Stimulated activated CD4-positive, alpha-beta T cell treated with anti-CD3 and anti-CD28 coated beads, TNF-alpha, amount 100 ng/mL, for 48 hours (primary cell): ENCODE data around the gene PLEKHG4.

ENCODE experiments used
- DNase-seq, 3 donors: peaks; one replicate each; pipeline ENCODE4 v3.0.0-alpha.2; 2020; ENCODE audit warnings: low read depth in 3 of 3

Gene PLEKHG4, protein sequence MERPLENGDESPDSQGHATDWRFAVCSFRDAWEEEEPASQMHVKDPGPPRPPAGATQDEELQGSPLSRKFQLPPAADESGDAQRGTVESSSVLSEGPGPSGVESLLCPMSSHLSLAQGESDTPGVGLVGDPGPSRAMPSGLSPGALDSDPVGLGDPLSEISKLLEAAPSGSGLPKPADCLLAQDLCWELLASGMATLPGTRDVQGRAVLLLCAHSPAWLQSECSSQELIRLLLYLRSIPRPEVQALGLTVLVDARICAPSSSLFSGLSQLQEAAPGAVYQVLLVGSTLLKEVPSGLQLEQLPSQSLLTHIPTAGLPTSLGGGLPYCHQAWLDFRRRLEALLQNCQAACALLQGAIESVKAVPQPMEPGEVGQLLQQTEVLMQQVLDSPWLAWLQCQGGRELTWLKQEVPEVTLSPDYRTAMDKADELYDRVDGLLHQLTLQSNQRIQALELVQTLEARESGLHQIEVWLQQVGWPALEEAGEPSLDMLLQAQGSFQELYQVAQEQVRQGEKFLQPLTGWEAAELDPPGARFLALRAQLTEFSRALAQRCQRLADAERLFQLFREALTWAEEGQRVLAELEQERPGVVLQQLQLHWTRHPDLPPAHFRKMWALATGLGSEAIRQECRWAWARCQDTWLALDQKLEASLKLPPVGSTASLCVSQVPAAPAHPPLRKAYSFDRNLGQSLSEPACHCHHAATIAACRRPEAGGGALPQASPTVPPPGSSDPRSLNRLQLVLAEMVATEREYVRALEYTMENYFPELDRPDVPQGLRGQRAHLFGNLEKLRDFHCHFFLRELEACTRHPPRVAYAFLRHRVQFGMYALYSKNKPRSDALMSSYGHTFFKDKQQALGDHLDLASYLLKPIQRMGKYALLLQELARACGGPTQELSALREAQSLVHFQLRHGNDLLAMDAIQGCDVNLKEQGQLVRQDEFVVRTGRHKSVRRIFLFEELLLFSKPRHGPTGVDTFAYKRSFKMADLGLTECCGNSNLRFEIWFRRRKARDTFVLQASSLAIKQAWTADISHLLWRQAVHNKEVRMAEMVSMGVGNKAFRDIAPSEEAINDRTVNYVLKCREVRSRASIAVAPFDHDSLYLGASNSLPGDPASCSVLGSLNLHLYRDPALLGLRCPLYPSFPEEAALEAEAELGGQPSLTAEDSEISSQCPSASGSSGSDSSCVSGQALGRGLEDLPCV

DNA sequence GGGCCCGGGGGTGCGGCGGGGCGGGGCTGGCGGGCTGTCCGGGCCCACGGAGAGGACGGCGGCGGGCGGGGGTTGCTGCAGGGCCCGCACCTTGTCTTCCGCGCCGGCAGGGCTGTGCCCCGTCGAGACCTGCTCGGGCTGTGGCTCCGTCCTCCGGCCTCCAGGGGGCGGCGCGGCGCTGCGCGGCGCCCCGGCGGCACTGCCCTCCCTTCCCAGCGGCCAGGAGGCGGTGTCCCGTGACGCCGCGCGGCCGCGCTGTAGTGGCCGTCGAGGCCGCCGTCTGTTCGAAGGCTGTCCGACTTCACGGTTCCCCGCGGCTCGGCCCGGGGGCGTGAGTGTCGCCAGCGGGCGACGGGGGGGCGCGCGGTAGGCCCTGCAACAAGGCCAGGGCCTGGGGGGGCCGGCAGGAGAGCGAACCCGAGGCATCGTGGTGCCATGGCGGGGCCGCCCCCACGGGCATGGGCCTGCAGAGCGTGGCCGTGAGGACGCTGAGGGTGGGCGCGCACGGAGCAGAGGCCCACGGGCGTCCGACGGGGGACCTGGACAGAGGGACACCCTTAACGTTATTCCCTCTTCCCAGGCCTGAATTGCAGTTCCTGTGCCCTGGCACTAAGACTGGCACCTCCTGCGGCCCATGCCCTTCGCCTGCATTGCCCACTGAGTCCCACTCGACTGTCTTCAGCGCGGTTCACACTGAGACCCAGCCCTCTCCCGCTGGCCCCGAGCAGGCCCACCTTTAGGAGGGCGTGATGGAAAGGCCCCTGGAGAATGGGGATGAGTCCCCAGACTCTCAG, at the start of gene PLEKHG4:
Gene PLEKHG4 (plus strand): TSS at position 237 of the 794 bp plus-strand sequence. CDS start 513 bp downstream, at position 750.
- DNase-seq, result peak; percentile 75 to 79 (median 76)

DNA sequence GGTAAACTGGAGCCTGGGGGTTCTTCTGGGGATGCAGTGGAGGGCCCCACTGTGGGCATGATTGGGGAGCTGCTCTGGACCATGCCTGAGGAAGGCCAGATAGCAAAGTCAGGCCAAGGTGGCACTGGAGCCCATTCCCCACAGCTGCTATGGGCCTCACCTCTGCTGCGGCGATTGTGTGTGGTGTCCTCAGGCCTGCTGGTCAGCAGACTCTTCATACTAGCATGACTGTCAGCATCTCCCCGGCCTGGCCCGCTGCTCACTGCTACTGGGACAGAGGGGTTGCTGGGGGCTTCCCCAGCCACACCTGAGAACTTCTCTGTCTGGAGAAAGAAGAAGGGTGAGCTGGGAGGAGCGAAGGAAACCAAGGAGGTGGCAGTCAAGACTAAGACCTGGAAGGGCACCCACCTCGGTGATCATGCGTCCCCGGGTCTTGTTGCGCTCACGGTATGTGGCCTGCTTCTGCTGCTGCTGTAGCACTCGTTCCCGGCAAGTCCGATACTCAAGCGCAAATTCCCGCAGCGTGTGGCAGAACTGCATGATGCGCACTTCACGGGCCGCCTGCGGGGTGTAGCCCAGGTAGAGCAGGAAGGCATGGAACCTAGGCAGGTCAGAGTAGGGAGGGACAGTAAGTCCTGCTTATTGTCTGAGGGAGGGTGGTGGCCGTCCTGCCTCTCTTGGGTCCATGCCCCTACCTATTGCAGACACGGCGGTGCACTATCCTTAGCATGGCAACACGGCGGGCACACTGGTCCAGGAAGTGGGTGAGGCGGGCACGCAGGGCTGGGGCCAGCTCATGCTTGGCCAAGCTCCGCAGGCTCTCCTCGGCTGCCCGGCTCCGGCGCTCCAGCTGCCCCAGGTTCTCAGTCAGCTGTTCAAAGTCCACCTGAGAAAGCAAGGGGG, 49.2 kb upstream of the PLEKHG4 start:
- no peak for DNase-seq

DNA sequence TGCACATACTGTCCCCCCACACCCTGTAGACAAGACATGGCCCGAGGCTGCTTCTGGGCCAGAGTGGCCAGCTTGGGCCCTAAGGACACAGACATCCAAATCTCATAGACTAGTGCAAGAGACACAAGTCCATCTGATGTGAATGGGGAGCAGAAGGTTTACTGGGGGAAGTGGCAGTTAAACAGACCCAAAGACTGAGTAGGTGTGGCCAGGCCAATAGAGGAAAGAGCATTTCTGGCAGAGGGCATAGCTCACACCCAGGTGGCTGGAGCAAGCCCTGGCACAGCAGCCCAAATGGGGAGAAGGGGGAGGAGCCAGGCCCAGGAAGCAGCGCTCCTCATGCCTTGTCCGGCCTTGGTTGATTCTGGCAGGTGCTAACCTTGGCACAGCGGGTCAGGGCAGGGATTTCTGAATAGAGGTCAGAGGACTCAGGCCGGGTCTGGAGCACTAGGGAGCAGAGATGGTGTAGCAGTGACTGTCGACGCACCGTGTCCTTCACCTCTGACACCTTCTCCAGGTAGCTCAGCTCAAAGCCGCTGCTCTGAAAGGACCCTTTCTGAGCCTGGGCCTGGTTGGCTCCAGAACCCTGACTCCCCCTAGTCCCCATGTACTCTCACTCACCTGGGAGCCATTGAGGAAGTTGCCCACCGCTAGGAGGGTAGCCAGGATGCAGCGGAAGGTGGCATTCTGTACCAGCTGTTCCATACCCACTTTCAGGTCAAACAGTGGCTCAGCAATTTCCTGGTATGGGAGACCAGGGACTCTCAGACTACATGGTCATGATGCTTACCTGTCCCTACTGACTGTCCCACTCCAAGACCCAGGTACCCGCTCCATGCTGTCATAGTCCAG, 48.3 kb upstream of the PLEKHG4 start:
- no peak for DNase-seq

DNA sequence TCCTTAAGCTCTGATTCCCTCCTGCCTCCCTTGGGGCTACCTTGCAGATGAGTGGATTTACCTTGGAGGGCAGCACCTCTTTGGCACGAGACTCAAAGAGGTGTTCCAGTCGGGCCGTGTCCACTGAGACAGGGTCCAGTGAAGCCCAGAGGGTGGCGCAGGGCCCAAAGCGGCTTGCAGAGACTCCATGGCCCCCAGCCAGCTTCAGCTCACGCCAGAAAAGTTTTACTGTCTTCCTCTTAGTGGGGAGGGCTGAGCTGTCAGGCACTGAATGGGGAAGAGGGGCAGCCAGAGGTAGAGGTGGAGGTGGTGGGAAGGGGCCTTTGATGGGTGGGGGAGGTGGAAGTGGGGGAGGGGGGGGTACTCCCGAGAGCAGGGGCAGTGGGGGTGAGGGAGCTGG, 45.7 kb upstream of the PLEKHG4 start:
- no peak for DNase-seq

DNA sequence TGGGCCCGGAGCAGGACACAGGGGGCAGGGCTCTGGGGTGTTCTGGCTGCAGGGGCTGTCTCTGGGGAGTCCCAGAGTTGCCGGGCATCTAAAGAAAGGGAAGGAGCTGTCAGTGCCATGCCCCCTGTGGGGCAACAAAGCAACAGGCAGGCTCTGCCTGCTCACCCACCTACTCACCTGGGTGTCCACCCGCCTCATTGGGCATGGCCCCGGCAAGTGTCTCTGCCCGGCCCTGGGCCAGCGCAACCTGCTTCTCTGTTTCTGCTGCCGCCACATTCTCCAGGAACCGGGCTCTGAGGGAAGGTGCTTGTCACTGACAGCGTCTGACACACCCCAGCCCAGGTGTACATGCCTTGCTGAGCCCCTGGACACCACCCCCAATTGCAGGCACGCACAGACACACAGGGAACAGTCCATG, 45.1 kb upstream of the PLEKHG4 start:
- DNase-seq, result no peak

DNA sequence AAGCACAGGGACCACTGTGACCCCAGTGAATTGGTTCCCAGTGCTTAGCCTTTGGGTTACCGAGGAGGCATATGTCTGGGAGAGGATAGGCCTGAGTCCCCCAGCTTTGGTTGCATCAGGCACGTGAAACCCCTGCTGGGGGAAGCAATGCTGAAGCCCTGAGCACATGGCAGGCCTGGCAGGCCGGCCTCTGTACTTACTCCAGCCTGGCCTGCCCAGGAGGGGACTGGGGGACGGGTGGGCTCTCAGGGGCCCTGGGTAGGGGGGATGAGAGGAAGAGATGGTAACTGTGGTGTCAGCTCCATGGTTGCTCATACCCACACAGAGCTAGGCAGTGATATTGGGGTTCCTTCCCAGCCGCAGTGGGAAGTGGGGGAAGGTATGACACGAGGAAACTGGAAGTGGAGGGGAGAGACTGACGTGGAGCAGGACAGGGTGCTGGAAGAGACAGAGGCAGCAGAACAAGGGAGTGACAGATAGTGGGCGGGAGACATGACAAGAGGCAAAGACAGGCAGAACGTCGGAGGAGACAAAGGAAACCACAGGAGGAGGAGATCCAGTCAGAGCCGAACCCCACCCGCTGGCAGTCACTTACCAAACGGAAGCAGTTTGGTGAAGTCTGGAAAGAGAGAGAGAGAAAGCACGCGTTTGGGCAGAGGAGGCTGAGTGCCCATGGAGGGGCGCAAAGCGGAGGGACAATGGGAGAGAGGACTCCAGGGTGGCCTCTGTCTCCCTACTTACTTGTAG, 43.3 kb upstream of the PLEKHG4 start:
- DNase-seq, result peak in 2 of 3 donors; percentile 16 to 22

DNA sequence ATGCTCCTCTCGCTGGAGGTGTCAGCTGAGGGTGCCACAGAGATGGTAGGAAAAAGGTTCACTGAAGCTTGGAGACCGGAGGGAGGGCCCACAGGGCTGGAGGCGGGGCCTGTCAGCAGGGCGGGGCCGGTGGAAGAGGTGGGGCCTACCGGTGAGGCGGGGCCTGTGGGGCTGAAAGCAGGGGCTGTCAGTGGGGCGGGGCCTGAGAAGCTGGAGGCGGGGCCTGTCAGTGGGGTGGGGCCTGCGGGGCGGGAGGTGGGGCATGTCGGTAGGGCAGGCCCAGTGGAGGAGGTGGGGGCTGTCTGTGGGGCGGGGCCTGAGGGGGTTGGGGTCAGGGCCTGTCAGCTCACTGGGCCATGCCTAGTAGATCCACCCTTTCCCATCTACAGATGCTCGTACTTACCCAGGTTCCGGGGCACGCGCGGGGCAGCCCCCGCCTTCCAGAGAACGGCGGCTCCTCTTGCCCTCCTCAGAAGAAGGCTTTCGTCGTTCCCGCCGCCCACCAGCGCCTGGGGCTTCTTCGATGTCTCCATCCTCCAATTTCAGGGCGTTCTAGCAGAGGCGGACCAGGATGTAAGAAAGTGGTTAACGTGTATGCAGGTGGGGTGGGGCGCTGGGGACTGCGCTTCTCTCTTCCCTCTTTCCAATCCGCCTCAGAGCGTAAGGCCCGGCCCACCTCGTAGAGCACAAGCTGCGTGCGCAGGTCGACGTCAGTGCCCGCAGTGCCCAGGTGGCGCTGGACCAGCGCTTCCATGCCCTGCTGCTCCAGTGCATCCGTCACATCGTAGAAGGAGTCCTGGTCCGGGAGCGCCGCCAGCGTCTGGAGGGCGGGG, 42.6 kb upstream of the PLEKHG4 start:
- DNase-seq, result peak; percentile 78 to 89 (median 80)

DNA sequence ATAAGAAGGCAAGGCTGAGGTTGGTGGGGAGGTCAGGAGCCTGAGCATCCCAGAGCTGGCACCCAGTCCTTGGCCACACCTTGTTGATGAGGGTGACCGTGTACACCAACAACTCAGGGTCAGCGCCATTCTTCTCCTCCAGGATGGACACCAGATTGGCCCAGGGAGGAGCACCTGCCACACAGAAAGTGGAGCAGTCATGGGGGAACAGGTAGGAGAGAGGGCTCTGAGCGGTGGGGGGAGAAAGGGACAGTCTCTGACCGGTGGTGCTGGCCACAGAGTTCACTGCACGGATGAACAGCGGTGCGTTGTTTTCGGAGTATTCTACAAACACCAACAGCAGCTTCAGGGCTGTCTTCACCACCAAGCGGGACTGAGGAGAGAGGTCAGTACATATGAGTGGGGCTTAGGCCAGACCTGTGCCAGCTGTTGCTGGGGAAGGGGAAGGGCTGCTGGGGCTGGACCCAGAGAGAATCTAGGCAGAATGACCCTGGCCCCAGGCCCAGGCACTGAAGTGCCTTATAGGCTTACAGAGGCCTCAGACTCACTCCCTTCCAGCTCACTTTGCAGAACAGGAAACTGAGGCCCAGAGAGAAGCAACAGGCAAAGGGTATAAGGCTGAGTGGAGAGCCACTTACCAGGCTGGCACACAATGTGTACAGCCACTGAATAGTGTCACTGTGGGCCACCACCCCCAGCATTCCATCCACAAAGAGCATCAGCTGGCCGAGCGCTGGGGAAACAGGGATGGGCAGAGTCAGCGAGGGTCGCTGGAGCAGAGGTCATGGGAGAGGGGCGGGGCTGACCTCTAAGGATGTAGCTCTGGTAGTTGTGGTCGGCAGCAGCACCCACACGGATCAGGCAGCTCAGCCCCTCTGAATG, 41.7 kb upstream of the PLEKHG4 start:
- DNase-seq, result no peak

DNA sequence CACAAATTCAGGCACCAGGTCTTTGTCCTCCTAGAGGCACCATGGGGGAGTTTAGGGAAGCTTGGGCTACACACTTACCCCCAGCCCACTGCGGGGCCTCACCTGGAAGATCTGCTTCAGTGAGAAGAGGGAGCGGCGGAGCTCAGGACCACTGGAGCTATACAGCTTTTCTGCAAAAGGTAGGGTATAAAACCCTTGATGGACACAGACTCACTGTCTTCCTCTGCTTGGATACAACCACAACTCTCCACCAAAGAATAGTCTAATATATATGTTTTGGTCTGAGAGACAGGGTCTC, 41.1 kb upstream of the PLEKHG4 start:
- DNase-seq, result no peak

DNA sequence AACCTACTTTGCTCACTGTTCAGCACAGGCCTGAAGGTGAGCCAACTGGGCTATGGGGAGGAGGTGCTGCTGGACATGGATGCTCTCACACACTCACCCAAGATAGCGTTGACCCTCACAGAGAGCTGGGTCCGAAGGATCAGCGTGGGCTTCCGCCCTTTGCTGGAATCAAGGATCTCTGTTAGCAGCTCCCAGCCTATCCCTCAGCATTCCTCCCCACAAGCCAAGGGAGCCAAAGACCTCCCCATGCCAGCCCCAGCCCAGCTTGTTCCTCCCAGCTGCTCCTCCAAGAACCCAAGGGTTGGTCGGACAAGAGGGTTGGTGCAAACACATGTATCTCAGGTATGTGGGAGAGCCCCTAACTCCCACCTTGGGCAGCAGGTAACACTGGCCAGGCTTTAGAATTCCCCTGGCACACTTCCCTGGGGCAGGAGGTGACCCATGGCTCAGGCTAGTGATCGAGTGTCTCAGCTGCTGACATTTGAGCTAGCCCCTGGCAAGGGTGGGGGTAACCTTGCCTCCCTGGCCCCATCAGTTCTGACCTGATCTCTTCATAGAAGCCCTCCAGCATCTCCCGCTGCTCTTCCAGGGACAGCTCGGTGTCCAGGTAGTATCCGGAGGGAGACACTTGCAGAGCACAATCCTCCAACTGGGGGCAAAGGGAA, 40.4 kb upstream of the PLEKHG4 start:
- DNase-seq, result no peak

DNA sequence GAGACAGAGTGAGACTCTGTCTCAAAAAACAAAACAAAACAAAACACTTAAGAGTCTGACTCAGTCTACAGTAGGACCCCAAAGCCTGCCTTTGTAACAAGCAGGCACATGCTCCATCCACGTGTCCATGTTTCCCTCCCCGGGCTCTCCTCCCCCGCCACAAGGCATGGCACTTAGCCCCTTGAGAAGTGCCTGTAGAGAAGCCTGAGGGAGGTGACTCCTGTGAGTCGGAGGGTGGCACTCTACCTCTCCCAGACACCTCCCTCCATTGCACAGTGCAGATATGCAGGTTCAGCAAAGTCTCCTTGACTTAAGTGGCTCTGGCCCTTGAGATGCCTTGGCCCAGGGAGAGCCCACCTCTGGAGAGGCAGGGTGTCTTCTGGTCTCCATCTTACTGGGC, 38.8 kb upstream of the PLEKHG4 start:
- DNase-seq, result no peak

DNA sequence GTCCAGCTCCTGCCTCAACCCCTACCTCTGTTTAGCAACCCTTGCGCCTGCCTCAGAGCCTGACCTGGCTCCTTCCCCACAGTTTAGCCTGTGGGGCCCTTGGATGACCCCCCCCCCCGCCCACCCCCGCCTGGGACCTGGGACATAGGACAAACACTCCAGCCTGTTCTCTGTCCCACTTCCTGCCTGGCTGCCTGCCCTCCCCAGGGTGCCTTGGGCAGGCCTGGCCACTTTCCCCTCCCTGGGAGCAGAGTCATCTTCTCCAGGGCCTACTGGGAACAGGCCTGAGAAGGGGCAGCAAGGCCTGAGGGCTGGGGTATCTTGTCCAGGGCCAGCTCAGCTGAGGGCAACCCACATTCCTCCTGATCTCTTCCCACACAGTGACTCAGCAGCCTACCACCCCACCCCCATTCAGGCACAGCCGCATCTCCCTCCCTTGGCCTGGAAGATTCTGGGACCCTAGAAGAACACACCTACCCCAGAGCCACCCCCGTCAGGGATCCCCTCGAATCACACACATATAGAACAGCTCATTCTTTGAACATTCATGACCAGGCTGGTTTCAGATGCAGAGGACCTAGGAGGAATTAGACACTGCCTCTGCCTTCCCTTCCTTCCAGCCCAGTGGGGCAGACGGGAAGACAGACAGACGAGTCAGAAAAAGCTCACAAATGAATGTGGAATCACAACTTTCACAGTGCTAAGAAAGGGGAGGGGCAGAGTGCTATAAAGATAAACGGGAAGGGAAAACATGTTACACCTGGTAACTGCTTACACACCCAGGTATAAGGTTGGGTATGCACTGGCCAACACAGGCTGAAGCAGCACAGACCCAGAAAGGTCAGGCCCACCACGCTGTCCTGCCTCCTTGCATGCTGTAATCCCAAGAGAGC, 38.1 kb upstream of the PLEKHG4 start:
- DNase-seq, result no peak

DNA sequence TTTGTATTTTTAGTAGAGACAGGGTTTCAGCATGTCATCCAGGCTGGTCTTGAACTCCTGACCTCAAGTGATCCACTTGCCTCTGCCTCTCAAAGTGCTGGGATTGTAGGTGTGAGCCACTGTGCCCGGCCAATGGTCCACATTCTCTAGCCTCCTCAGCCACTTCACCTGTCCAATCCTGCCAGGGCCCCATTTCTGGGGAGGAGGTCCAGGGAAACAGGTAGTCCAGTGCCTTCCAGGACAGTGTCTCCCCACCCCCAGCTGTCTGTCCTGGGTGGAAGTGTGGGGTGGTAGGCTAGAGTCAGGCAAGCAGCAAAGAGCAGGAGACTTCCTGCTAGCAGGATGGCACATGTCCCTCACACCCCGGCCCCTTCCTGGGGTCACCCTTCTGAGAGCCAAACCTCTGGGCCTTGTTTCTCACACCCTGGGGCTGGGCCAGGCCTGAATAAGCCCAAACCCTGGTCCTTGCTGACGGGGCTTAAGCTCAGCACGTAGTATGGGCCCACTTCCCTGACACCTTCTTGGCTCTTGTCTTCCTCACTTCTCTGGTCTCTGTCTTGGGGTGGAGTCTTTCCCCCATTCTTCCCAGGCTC, 37.1 kb upstream of the PLEKHG4 start:
- DNase-seq, result no peak

DNA sequence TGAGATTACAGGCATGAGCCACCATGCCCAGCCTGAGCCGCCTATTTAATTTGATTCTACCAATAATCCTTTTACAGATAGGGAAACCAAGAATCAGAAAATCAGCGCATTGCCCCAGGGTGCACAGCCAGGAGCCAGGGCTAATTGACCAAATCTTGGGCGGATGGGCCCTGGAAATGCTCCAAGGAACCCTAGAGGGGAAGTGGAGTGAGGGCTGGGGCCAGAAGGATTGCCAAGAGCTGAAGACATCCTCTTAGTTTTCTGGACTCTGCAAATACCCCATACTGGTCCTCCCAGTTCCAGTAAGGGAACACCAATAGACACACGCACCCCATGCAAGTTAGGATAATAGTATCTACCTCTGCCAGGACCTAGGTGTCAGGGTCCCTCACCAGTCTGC, 35.9 kb upstream of the PLEKHG4 start:
- no peak for DNase-seq
